PC-3 (cell line): Measurements from ENCODE around the gene NPLOC4. TPM values are rescaled to one million over a fixed set of nuclear protein-coding genes. Genes with fewer than 3 reads are reported as not detected.

Experiments used
- ATAC-seq: fragments of 200-7000 bp; cut with Tn5 transposase; 2 replicates; pipeline ENCODE4 v1.9.1; 2020; ENCODE audit warnings: mild to moderate bottlenecking, moderate library complexity
- BruUV-seq: library from RNA; stranded (reverse); fragments of 400-500 nt; replicated peaks from 2 replicates; lab custom pipeline; 2021; lab: Mats Ljungman, UMichigan
- CTCF ChIA-PET: fragments of 300-600 bp; sonication (Branson Sonifier 250); formaldehyde crosslinking; loops from one replicate; lab custom pipeline; 2022; ENCODE audit warnings: antibody characterized with exemption; lab: Charles Lee
- POLR2A ChIA-PET: fragments of 300-600 bp; sonication (Branson Sonifier 250); formaldehyde crosslinking; loops from one replicate; lab custom pipeline; 2022; ENCODE audit warnings: antibody characterized with exemption; ENCODE audit not compliant: unreplicated experiment; lab: Charles Lee
- DNase-seq: peaks from one replicate; pipeline ENCODE4 v3.0.0-alpha.2; 2015
- H2AFZ ChIP-seq: fragments of 300-600 bp; sonication (generic); 2 replicates; pipeline ENCODE4 v1.6.0; 2016; ENCODE audit warnings: antibody characterized with exemption, low read length
- H3F3A ChIP-seq: fragments of 300-600 bp; sonication (generic); one replicate; pipeline ENCODE4 v1.6.0; 2017; ENCODE audit warnings: antibody characterized with exemption, low read length, control low read depth, mild to moderate bottlenecking; ENCODE audit not compliant: unreplicated experiment
- H3K27ac ChIP-seq: fragments of 300-600 bp; sonication (generic); 2 replicates; pipeline ENCODE4 v1.5.1; 2016; ENCODE audit warnings: mild to moderate bottlenecking, low read length
- H3K27me3 ChIP-seq: fragments of 300-600 bp; sonication (generic); 2 replicates; pipeline ENCODE4 v1.6.1; 2016; ENCODE audit warnings: low read length, mixed read lengths
- H3K36me3 ChIP-seq: fragments of 300-600 bp; sonication (generic); 2 replicates; pipeline ENCODE4 v1.6.1; 2016; ENCODE audit warnings: low read depth, mixed run types, low read length, mixed read lengths
- H3K4me1 ChIP-seq: fragments of 300-600 bp; sonication (generic); 2 replicates; pipeline ENCODE4 v1.5.1; 2016; ENCODE audit warnings: low read length; ENCODE audit not compliant: insufficient read depth
- H3K4me2 ChIP-seq: fragments of 300-600 bp; sonication (generic); 2 replicates; pipeline ENCODE4 v1.6.0; 2016; ENCODE audit warnings: low read length
- H3K4me3 ChIP-seq: fragments of 300-600 bp; sonication (generic); 2 replicates; pipeline ENCODE4 v1.5.1; 2016; ENCODE audit warnings: mild to moderate bottlenecking, low read length, mixed read lengths
- H3K79me2 ChIP-seq: fragments of 300-600 bp; sonication (generic); 2 replicates; pipeline ENCODE4 v1.6.1; 2017; ENCODE audit warnings: low read length, mixed read lengths
- H3K9ac ChIP-seq: fragments of 300-600 bp; sonication (generic); 2 replicates; pipeline ENCODE4 v1.6.0; 2016; ENCODE audit warnings: mild to moderate bottlenecking, low read length
- H3K9me2 ChIP-seq: fragments of 300-600 bp; sonication (generic); replicated peaks from 2 replicates; pipeline ENCODE4 v1.6.1; 2016; ENCODE audit warnings: mixed run types, low read length, mixed read lengths
- H3K9me3 ChIP-seq: fragments of 300-600 bp; sonication (generic); 2 replicates; pipeline ENCODE4 v1.6.1; 2016; ENCODE audit warnings: low read length, mixed read lengths
- H4K20me1 ChIP-seq: fragments of 300-600 bp; sonication (generic); 2 replicates; pipeline ENCODE4 v1.6.1; 2016; ENCODE audit warnings: low read length, mixed read lengths
- EZH2 ChIP-seq: fragments of 300-600 bp; sonication (generic); IDR thresholded peaks from one replicate; pipeline ENCODE4 v1.6.1; 2017; ENCODE audit warnings: antibody characterized with exemption, mild to moderate bottlenecking, low read length; ENCODE audit not compliant: unreplicated experiment
- EZH2phosphoT487 ChIP-seq: fragments of 300-600 bp; sonication (generic); IDR thresholded peaks from 2 replicates; pipeline ENCODE4 v1.6.1; 2018; ENCODE audit warnings: mild to moderate bottlenecking, antibody characterized with exemption, low read length, borderline replicate concordance
- intact Hi-C: fragments of 100-400 bp; cut with micrococcal nuclease; formaldehyde crosslinking; loops from 2 replicates; pipeline ENCODE4 v1.9.0; 2023
- total RNA-seq: library from RNA; depleted of rRNA; stranded (reverse); fragments of >200 nt; gene quantifications from 2 replicates; pipeline ENCODE4 v1.2.3, GENCODE V29; 2014
- TF ChIP-seq, protein P1 (sequence below): fragments of 300-600 bp; sonication (generic); conservative IDR thresholded peaks from 2 replicates; pipeline ENCODE4 v1.5.1; 2017; ENCODE audit warnings: antibody characterized with exemption, low read depth, mild to moderate bottlenecking, low read length

NPLOC4 gene
- total RNA-seq, 1 experiment from 2014 or later: 109 TPM

DNA sequence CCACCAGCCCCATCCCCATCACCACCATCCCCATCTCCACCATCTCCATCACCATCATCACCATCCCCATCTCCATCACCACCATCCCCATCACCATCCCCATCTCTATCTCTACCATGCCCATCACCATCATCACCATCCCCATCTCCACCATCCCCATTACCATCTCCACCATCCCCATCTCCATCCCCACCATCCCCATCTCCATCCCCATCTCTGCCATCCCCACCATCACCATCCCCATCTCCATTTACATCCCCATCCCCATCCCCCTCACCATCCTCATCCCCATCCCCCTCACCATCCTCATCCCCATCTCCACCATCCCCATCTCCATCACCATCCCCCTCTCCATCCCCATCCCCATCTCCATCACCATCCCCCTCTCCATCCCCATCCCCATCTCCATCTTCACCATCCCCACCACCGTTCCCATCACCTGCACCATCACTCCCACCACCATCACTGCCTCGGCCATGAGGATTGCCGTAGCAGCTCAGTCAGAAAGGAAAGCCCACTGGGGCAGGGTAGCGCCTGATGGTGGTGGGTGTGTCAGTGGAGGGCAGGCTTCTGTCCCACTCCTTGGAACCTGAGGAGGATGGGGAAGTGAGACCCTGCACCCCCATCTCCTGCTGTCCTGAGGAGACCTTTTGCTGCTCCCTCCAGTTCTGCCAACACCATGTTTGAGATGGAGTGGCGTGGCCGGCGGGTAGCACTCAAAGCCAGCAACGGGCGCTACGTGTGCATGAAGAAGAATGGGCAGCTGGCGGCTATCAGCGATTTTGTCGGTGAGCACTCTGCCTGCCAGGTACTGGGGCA is 101.2 kb downstream of the NPLOC4 start:
- H3K36me3 ChIP-seq: no peaks in the 10 kb centered on the region
- H3K4me3 ChIP-seq: no peak overlapping the region
- H3K27ac ChIP-seq: no peak overlapping the region
- ChIA-PET POLR2A (no interaction called here), CTCF (no interaction called here)
- no peaks in the 10 kb centered on the region for H3K79me2 ChIP-seq
- H4K20me1 ChIP-seq: no peaks in the 10 kb centered on the region
- intact Hi-C loops: no loop called here
- H3K9me3 ChIP-seq: no peaks in the 10 kb centered on the region
- no peak overlapping the region for H2AFZ ChIP-seq
- no peaks in the 10 kb centered on the region for H3F3A ChIP-seq
- H3K4me2 ChIP-seq: no peak overlapping the region
- no TSS peak for BruUV-seq
- H3K4me1 ChIP-seq: no peaks in the 10 kb centered on the region
- no peaks in the 10 kb centered on the region for H3K9me2 ChIP-seq
- no peak for ATAC-seq
- TF ChIP-seq EZH2 (no peak), EZH2phosphoT487 (no peak)
- TF ChIP-seq, protein P1, sequence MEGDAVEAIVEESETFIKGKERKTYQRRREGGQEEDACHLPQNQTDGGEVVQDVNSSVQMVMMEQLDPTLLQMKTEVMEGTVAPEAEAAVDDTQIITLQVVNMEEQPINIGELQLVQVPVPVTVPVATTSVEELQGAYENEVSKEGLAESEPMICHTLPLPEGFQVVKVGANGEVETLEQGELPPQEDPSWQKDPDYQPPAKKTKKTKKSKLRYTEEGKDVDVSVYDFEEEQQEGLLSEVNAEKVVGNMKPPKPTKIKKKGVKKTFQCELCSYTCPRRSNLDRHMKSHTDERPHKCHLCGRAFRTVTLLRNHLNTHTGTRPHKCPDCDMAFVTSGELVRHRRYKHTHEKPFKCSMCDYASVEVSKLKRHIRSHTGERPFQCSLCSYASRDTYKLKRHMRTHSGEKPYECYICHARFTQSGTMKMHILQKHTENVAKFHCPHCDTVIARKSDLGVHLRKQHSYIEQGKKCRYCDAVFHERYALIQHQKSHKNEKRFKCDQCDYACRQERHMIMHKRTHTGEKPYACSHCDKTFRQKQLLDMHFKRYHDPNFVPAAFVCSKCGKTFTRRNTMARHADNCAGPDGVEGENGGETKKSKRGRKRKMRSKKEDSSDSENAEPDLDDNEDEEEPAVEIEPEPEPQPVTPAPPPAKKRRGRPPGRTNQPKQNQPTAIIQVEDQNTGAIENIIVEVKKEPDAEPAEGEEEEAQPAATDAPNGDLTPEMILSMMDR: no peak
- H3K27me3 ChIP-seq: no peaks in the 10 kb centered on the region
- DNase-seq: no peak
- no peak overlapping the region for H3K9ac ChIP-seq

DNA sequence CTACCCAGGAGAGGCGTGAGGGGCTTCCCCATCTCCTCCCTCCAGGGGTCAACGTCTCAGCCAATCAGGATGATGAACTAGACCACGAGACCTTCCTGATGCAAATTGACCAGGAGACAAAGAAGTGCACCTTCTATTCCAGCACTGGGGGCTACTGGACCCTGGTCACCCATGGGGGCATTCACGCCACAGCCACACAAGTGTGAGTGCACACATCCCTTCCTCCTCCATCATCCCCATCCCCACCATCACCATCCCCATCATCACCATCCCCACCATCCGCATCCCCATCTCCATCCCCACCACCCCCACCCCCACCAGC is 101.9 kb downstream of the NPLOC4 start:
- ChIA-PET CTCF (no interaction called here), POLR2A (no interaction called here)
- no peak overlapping the region for H3K27ac ChIP-seq
- no peaks in the 10 kb centered on the region for H3K79me2 ChIP-seq
- TF ChIP-seq EZH2phosphoT487: no peak
- no peak for TF ChIP-seq EZH2
- TF ChIP-seq, protein P1: no peak
- no peak overlapping the region for H3K4me2 ChIP-seq
- H3K36me3 ChIP-seq: no peaks in the 10 kb centered on the region
- no peak overlapping the region for H3K4me3 ChIP-seq
- H4K20me1 ChIP-seq: no peaks in the 10 kb centered on the region
- no peaks in the 10 kb centered on the region for H3K9me3 ChIP-seq
- no peak overlapping the region for H3K9ac ChIP-seq
- no TSS peak for BruUV-seq
- no peak for DNase-seq
- intact Hi-C loops: no loop called here
- no peak for ATAC-seq
- no peaks in the 10 kb centered on the region for H3F3A ChIP-seq
- no peaks in the 10 kb centered on the region for H3K27me3 ChIP-seq
- no peaks in the 10 kb centered on the region for H3K9me2 ChIP-seq
- no peaks in the 10 kb centered on the region for H3K4me1 ChIP-seq
- no peak overlapping the region for H2AFZ ChIP-seq
